Suppressor macrophage treated with lipopolysaccharide for 1 hour (primary cell): Measurements from ENCODE around the gene VPS13C.
A peak's percentile ranks its signal among the peaks of the same experiment; 100 is the strongest.

Experiments
- DNase-seq, 3 donors: peaks; one replicate each; pipeline ENCODE4 v3.0.0-alpha.2; 2020 to 2022

Gene VPS13C, protein sequence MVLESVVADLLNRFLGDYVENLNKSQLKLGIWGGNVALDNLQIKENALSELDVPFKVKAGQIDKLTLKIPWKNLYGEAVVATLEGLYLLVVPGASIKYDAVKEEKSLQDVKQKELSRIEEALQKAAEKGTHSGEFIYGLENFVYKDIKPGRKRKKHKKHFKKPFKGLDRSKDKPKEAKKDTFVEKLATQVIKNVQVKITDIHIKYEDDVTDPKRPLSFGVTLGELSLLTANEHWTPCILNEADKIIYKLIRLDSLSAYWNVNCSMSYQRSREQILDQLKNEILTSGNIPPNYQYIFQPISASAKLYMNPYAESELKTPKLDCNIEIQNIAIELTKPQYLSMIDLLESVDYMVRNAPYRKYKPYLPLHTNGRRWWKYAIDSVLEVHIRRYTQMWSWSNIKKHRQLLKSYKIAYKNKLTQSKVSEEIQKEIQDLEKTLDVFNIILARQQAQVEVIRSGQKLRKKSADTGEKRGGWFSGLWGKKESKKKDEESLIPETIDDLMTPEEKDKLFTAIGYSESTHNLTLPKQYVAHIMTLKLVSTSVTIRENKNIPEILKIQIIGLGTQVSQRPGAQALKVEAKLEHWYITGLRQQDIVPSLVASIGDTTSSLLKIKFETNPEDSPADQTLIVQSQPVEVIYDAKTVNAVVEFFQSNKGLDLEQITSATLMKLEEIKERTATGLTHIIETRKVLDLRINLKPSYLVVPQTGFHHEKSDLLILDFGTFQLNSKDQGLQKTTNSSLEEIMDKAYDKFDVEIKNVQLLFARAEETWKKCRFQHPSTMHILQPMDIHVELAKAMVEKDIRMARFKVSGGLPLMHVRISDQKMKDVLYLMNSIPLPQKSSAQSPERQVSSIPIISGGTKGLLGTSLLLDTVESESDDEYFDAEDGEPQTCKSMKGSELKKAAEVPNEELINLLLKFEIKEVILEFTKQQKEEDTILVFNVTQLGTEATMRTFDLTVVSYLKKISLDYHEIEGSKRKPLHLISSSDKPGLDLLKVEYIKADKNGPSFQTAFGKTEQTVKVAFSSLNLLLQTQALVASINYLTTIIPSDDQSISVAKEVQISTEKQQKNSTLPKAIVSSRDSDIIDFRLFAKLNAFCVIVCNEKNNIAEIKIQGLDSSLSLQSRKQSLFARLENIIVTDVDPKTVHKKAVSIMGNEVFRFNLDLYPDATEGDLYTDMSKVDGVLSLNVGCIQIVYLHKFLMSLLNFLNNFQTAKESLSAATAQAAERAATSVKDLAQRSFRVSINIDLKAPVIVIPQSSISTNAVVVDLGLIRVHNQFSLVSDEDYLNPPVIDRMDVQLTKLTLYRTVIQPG (N-terminal part only)

DNA sequence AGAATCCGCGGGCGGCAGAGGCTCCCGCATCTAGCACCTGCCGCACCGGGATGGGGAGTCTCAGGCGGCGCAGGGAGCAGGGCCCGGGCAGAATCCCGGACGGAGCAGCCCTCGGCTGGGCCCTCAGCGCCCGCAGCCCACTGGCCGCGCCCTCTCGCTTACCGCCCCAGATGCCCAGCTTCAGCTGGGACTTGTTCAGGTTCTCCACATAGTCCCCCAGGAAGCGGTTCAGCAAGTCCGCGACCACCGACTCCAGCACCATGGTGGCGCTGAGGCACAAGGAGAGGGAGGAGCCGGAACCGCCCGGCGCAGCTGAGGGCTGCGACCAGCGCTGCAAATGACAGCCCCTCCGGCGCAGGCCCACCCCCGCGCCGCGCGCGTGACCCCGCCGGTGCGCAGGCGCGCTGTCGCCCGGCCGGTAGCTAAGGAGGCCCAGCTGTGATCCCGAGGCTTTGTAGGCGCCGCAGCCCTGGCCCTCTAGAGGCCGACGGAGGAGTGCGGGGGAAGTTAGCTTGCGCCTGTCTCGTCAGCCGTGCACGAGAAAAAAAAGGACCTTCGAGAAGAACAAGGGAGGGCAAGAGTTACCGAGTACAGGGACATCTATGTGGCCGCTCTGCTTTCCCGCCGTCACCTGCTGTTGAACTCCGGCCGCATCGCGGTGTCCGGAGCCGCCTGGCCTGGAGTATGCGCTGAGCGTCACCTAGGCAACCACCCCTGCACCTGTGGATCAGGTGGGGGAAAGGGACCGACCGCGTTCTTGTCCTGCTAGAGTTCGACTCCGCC, at the start of gene VPS13C:
VPS13C (minus strand) TSS at position 335 of the 783 bp plus-strand sequence; CDS start at position 262, 73 bp downstream.
- DNase-seq = peak; percentile 98 to 99 (median 99)

DNA sequence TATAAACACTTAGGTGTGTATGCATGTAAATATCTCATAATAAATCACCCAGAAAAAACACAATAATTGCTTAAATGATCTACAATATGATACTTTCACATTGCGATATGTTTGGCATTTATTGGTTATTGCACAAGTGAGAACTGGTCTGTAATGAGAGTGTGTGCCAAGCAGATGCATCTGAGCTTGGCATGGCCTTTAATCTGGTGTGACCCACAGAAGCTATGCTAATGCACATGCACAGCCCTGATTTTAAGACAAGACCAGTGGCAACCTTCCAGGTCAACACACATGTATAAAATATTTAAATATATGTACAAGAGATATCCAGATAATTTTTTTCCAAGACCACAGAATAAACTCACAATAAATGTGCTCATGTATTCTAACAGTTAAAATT, 49.2 kb upstream of the VPS13C start:
- no peak for DNase-seq

DNA sequence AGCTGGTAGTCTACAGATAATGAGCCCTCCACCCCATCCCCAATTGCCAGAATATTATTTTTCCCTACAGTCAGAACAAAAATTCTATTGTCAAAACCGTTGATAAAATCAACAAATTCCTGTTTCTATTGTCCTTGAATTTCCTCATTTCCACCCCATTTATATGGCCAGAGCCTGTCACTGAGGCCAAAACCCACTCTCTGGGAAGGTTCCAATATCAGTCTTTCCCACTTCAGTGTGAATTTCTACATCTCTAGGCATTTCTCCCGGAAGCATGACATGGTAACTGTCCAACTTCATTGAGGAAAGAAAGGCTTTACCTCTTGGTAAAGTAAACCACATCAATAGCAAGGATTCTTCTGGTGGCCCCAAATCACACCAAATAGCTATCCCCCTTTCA, 48.2 kb upstream of the VPS13C start:
- DNase-seq = no peak

DNA sequence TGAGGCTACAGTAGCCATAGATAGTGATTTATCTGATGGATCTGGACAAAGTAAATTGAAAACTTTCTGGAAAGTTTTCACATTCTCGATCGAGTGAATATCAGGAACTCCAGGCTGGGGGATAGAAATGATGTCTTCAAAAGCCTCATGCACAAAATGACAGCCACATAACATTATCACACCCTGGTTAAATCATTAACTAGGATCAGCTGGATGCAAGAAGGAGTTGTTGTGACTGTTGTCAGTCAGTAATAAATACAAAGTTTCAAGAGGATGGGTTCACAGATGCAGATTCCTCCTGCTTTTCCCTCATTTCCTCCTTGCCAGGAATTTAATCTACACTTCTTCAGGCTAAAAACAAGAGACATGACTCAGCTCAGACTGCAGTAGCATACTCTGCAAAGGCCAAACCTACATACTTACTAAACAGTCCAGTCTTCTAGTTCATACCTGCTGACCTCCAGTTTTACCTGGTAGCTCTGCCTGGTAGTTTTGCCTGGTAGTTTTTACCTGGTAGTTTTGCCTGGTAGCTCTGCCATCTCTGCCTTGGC, 47.4 kb upstream of the VPS13C start:
- DNase-seq = no peak

DNA sequence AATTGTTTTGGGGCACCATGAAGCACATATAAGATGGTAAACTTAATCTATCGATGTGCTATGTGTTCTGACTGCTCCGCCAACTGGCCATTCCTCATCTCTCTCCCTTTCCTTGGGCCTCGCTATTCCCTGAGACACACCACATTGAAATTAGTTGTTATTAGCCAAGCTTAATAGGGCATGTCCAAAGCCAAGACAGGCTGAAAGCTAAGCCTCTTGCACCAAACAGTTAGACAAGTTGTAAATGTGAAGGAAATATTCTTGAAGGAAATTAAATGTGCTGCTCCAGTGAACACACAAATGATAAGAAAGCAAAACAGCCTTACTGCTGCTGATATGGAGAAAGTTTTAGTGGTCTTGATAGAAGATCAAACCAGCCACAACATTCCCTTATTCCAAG, 45.8 kb upstream of the VPS13C start:
- no peak for DNase-seq

DNA sequence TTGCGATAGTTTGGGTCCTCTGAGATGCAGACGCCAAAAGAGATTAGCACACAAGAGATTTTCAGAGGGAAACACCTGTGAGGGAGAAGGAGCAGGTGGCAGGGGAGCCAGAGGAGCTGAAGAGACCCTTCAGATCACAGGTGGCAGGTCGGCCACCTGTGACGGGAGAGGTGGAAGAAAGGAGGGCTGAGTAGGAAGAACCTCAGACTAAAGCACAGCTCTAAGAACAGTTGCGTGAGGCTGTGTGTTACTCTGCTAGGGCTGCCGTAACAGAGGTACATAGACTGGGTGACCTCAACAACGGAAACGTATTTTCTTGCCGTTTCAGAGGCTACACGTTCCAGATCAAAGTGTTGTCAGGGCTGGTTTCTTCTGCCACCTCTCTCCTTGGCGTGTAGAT, 45.0 kb upstream of the VPS13C start:
- DNase-seq = no peak

DNA sequence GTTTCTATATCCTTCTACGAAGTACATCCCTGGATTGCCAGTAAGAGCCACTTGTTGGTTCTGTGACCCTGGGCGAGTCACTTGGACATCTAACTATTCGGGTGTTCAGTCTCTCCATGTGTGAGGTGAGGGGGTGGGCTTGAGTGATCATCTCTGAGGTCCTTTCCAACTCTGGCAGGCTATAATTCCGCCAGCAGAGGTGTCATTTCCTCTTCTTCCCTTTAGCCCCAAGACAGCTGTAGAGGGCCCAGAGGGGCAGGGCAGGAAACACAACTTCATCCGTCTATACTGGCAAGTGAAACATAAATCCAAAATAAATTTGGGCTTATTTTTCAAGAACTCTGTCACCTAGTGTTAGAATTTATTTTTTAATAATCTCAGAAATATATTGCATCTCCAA, 44.6 kb upstream of the VPS13C start:
- no peak for DNase-seq

DNA sequence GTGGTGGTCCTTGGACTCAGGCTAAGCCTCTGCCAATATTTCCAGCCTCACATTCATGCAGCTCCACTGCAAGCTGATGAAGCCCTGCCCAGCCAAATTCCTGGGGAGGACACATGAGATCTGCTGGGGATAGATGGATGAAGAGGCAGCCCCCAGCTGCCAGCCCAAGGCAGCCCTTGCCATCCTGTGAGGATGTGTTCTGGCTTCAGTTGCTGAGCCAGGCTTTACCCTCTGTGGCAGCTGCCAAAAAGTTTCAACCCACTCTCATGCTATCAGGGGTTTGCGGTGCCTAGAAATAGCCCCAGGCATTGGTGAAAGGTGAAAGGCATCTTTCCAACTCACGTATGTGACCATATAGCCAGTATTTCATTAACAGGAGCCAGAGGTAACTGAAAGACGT, 44.2 kb upstream of the VPS13C start:
- no peak for DNase-seq

DNA sequence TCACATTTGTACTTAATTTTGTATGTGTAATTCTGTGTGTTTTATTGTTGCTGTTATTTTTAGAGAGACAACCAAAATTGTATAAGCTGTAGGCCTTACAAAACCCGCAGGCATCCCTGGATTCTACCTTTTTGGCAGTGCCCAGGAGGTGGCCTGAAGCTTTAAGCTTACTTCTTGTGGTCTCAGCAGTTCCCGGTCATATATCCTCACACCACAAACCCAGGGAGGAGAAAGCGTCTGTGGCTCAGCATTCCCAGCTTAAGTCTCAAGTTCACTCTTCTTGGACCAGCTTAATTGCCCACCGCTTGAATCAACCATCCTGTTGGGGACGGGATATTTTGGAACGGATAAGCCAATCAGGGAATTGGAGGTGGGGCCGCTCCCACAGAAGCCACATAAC, 43.2 kb upstream of the VPS13C start:
- DNase-seq = no peak

DNA sequence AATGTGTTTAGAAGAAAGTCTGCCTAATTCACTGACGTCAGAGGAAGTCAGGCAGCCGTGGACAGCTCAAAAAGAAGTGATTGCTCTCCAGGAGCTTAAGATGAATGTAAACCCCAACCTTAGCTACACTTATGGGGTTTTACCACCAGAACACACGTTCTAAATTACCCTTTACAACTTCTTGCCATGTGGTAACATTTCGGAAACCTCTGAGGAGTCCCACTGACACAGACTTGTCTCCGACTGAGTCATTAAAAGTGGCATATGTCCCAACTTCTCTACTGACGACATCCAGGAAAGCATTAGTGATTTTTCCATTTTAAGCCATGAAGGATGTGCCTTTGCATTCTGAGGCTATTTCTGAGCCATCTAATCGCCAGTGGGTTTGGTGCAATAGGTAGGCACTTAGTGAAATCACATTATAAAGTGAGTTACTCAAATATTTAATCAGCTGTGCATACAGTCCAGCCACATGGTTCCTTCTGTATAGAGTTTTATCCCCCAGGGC, 38.9 kb upstream of the VPS13C start:
- peak; percentile 37 to 87 (median 43) for DNase-seq

DNA sequence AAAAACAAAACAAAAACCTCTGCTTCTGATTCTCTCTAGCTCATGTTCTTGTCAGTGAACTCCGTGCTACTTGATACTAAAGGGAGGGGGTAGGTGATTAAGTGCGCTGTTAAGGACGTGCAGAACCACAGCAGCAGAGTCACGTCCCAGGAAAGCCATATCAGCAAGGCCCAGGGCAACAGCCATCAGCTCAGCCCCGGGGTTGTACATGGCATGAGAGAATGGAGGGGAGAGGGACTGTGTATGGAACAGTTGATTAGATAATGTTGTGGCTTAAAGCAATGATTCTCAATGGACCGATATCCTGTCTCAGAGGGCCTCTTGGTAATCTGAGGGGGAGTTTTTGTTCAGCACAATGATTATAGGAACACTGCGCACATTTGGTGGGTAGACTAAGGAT, 34.1 kb upstream of the VPS13C start:
- no peak for DNase-seq

DNA sequence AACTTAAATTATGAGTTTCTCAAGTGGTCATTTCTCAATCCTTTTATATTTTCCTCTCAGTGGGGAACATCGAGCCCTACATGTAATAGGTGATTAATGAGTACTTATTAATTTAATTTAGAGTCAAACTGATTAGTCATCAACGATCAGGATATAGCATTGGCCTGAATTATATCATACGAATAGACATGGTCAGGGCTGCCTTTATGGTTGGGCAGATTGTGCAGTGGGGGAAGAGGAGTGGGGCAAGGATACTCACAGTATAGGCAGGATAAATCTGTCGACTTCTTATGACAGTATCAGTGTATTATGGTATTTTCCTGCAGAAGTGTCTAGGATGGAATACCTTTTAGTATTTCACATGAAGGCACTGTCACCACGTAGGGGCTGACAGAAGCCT, 33.6 kb upstream of the VPS13C start:
- no peak for DNase-seq

DNA sequence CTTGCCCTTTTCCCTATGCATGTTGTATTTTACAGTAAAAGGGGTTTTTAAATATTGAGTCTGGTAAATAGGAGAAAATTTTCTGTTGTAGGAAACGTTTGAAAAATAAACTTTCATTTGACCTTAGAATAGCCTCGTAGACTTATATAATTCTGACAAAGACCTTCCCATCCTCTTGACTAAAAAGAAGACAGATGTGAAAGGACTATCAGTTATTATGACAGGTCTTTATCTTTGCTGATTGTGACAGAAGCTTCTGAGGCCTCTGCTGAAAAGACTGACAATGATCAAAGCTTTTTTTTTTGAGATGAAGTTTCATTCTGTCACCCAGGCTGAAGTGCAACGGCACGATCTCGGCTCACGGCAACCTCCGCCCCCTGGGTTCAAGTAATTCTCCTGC, 30.7 kb upstream of the VPS13C start:
- no peak for DNase-seq

DNA sequence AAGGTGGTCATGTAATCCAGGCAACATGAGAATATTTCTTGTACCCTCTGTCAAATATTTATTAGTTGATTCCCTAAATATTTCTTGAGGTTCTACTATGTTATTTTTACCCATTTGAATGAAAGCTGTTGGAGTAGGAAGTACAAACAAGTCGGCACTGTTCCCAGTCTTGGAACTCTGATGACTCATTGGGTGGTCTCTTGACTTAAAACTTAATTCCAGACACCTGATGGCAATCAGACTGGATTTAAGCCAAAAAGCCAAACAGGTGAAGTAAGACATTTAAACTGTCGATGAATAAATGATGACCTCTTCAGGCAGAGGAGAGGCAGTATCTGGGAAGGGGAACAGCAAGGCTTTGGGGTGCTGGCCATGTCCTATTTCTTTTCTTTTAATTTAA, 29.4 kb upstream of the VPS13C start:
- DNase-seq = no peak

DNA sequence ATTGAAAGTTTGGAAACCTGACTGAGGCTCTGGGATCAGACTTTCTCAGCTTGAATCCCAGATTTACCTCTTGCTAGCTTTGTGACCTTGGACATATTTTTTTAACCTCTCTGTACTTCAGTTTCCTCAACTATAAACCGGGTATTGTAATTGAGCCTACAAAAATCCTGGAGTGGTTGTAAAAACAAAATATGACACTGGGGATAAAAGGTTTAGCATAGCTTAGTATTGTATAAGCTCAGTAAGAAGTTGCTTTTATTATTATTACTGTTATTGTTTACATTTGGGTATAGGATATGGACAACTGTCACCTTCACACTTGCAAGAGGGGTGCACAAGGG, 28.1 kb upstream of the VPS13C start:
- no peak for DNase-seq

DNA sequence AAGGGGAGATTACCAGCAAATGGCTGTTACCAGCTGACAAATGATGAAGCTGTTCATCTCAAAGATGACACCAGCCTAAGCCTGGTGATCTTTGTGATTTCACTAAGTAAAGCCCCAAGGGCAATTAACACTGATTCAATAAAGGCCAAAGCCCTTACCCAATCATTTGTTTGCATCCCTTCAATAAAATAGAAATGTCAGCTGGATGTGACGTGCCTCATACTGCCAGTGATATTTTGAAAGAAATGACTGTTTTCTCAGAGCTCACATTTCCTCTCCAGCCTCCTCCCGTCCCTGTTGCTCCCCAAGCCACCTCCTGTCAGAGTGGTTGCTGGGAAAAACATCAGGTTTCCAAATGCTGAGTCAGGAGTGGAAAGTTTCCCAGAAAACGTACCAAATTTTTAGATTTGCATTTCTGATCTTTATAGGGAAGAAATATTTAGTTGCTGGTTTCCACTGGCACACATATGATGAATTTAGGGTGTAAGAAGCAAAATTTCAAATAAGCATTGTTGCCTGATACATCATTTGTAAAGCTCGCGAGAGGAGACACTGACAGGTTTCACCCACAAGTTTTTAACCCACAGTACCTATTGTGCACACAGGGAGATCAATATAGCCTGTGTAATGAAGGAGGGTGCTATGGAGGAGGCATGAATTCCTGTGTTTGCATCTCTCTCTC, 27.6 kb upstream of the VPS13C start:
- DNase-seq = peak; percentile 51 to 82 (median 62)

DNA sequence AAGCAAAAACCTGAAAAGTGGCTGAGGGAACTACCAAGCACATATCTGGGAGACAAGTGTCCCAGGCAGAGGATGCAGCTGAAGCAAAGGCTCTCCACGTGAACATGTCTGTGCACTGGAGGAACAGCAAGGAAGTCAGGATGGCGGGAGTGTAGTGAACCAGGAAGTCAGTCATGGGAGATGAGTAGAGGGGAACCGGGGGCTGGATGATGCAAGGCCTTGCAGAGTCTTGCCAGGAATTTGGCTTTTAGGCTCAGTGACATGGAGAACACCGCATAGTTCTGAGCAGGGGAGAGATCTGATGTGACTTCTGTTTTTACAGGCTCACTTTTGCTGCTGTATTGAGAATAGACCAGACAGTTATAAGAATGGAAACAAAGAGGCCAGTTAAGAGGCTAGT, 25.5 kb upstream of the VPS13C start:
- peak; percentile 44 to 75 (median 65) for DNase-seq

DNA sequence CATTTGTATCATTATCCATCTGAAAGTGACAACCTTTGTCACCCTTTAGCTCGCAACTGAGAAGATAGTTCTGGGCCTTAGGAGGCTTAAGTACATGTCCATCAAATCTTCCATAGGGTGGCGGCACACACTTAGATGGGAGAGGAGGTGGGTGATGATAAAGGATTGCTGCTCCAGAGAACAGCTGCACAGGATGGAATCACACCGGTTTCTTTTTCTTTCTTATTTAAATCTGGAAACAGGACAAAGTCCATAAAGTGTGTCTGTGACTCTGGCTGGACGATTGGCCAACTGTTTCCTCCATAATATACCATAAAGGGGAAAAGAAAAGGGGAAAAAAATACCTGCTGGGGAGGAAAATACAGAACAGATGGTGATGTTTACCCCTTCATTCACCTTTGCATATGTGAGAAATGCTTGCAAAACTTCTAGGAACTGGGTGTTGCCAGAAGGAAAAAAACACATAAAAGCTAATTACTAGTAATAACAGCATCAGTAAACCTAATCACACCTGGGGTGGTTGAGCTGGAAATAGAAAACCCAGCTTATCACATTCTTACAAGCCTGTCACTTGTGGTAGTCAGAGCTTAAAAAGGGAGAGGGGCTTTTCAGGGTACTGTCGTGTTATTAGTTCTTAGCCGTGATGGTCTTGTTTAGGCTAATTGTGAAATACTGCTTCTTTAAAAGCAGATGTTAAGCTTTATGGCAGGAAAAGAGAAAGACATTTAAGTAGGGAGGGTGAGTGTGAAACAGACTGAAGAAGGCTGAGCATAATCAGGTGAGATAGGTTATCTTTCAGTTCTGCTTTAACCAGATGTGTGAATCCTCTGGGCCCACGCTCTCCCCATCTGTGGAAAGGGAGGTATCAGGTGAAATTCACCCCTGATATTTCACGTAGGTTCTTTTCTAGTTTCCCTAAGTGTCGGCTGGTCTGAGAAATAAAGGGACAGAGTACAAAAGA, 23.2 kb upstream of the VPS13C start:
- no peak for DNase-seq

DNA sequence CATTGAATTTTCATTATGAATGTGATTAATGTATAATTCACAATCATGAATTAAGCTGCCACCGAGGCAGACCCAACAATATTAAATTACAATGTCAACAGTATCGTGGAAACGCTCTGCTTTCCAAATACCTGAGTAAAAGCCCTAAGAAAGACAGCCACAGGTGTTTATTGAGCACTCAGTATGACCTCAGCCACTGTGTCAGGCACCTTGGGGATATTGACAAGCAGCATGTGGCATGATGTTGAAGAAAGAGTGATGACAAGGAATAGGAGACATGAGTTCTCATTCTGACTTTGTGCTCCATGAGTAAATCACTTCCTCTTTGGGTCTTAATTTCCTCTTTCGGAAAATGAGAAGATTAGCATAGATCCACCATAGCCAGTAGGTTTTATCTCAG, 19.3 kb upstream of the VPS13C start:
- DNase-seq = peak; percentile 18 to 49 (median 38)
